OCI-M1 (cell line): ENCODE data around the gene EID3.

Experiments used
- DNase-seq: peaks from one replicate; lab custom pipeline; 2025; lab: John Stamatoyannopoulos, UW

The EID3 gene

GRCh38 chr12:104290320-104290719 is 13.2 kb upstream of the EID3 start:
- DNase-seq = no peak

GRCh38 chr12:104290855-104291254 is 12.7 kb upstream of the EID3 start:
- no peak for DNase-seq

GRCh38 chr12:104291867-104292524 is 11.5 kb upstream of the EID3 start:
- DNase-seq = no peak

- no peak for DNase-seq
Observed at GRCh38 chr12:104292872-104293794, 10.4 kb upstream of the EID3 start.

GRCh38 chr12:104294158-104294859 is 9.2 kb upstream of the EID3 start:
- peak; percentile 50 for DNase-seq

GRCh38 chr12:104294927-104295668 is 8.4 kb upstream of the EID3 start:
- no peak for DNase-seq

- DNase-seq = no peak
Observed at GRCh38 chr12:104295954-104296353, 7.6 kb upstream of the EID3 start.

- no peak for DNase-seq
Observed at GRCh38 chr12:104296718-104297117, 6.8 kb upstream of the EID3 start.

GRCh38 chr12:104297477-104298113 is 5.9 kb upstream of the EID3 start:
- no peak for DNase-seq

- no peak for DNase-seq
Observed at GRCh38 chr12:104299842-104300481, 3.6 kb upstream of the EID3 start.

GRCh38 chr12:104304261-104305009 is 896 bp downstream of the EID3 start:
- DNase-seq = no peak

GRCh38 chr12:104305349-104305748 is 1.8 kb downstream of the EID3 start:
- no peak for DNase-seq

GRCh38 chr12:104306376-104306775 is 2.8 kb downstream of the EID3 start:
- no peak for DNase-seq

- DNase-seq = no peak
Observed at GRCh38 chr12:104306943-104307654, 3.6 kb downstream of the EID3 start.

GRCh38 chr12:104307655-104308000 is 4.1 kb downstream of the EID3 start:
- DNase-seq = no peak

GRCh38 chr12:104309446-104309993 is 6.0 kb downstream of the EID3 start:
- DNase-seq = no peak

- no peak for DNase-seq
Observed at GRCh38 chr12:104310751-104311633, 7.5 kb downstream of the EID3 start.

GRCh38 chr12:104312202-104312601 is 8.7 kb downstream of the EID3 start:
- no peak for DNase-seq
